ENCODE data around the gene GTF3C2. TPM values are rescaled to one million over a fixed set of nuclear protein-coding genes. Genes with fewer than 3 reads are reported as not detected.
A peak's percentile ranks its signal among the peaks of the same experiment; 100 is the strongest.

Gene GTF3C2
- total and polyA plus RNA-seq, 8 donors, result 21.2 to 34.3 (median 27.7) TPM

DNA sequence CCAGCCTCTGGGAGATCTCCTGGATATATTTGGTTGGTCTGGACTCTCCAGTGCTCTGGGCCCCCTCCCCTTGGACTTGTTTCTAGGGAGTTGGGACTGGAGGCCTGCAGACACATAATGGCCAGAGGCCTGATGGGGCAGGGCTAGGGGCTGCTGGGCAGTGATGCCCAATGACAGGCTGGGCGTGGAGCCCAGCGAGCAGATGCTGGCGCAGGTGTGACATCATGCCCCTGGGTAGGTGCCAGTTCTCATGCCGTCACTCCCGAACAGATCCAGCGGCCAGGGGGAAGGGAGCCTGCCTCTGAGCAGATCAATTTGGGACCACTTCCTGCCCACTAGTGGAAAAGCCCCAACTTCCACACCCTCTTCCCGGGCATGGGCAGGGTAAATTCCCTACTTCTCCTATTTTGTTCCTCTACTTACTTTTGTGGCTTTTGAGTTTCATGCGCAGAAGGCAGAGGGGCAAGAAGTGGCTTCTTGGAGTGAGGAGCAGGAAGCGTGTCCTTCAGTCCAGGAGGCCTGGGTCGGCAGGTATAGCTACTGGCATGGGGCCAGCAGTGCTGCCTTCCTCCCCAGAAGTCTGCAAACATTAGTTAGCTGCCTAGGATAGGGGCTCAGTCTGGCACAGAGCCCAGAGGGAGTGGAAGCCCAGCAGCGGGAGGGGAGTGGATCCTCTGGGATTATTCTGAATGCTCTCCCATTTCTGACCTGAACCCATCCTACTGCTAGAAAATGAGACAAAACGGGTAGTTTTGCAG, 39.7 kb downstream of the GTF3C2 start:
- peak; percentile 79 to 87 (median 83) for ATAC-seq
- no peak for FAIRE-seq
- no peaks in the 10 kb centered on the region for H3K36me3 ChIP-seq
- intact Hi-C loops (cut with DNase I), result no loop called here
- no peaks in the 10 kb centered on the region for H3K9me3 ChIP-seq
- TF ChIP-seq, protein P1, sequence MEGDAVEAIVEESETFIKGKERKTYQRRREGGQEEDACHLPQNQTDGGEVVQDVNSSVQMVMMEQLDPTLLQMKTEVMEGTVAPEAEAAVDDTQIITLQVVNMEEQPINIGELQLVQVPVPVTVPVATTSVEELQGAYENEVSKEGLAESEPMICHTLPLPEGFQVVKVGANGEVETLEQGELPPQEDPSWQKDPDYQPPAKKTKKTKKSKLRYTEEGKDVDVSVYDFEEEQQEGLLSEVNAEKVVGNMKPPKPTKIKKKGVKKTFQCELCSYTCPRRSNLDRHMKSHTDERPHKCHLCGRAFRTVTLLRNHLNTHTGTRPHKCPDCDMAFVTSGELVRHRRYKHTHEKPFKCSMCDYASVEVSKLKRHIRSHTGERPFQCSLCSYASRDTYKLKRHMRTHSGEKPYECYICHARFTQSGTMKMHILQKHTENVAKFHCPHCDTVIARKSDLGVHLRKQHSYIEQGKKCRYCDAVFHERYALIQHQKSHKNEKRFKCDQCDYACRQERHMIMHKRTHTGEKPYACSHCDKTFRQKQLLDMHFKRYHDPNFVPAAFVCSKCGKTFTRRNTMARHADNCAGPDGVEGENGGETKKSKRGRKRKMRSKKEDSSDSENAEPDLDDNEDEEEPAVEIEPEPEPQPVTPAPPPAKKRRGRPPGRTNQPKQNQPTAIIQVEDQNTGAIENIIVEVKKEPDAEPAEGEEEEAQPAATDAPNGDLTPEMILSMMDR (IDR thresholded peaks at IDR 0.05), result no peak
- H3K27ac ChIP-seq, result peak overlapping the region; percentile 6 to 81 (median 21)
- H3K27me3 ChIP-seq, result no peaks in the 10 kb centered on the region
- 39 to 40% methylated on average over 12 of the region's 12 CpGs for WGBS, 2 donors
- H3K4me1 ChIP-seq, result peaks cover 10 to 24% (median 17%) of the 10 kb centered on the region in 3 donors
- peak; percentile 80 to 97 (median 93) for DNase-seq
- no peak overlapping the region for H3K4me3 ChIP-seq

DNA sequence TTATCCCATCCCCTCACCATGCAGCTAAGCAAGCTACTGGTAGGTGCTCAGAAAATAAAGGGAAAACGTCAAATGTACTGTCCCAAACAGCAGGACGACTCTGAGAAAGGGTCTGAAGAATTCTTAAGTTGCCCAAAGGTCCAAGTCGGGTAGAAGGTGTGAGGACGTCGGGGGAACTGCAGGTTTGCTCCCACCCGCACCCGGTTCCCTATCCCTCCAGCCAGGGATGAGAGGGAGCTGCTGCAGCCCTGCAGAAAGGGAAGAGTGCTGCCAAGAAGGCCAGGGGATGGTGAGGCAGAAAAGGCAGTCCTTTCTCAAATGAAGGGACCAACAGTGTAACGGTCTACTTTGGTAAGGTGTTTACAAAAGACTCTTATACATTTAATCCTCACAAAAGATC, 41.4 kb downstream of the GTF3C2 start:
- FAIRE-seq (no peak), ATAC-seq (no peak), DNase-seq (no peak)
- H3K4me1 ChIP-seq, result peaks cover 6 to 8% (median 6%) of the 10 kb centered on the region in 3 donors
- no peak overlapping the region for H3K4me3 ChIP-seq
- WGBS, 2 donors, result 71 to 82% methylated on average over 8 of the region's 8 CpGs
- TF ChIP-seq, protein P1 (IDR thresholded peaks at IDR 0.05), result no peak
- no peaks in the 10 kb centered on the region for H3K9me3 ChIP-seq
- no peaks in the 10 kb centered on the region for H3K36me3 ChIP-seq
- intact Hi-C loops (cut with DNase I), result no loop called here
- no peaks in the 10 kb centered on the region for H3K27me3 ChIP-seq
- H3K27ac ChIP-seq, result no peak overlapping the region

DNA sequence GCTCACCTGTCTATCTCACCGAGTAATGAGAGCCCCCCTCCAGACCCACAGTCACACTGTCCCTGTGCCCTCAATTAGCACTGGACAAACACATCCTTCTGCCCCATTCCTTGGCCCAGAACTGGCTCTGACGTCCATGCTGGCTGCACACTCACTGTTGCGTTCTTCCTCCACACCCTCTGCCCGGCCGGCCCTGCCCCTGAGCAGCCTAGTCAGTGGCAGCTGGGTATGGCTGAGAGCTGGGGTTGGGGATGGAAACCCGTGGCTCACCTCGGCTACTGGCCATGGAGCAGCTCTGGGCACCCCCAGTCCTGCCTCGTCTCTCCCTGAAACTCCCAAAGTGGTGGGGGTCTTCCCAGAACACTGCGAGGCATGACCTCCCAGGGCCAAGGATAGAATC, 41.9 kb downstream of the GTF3C2 start:
- Histone ChIP-seq H3K27ac (no peak overlapping the region), H3K4me3 (no peak overlapping the region), H3K27me3 (no peaks in the 10 kb centered on the region), H3K36me3 (no peaks in the 10 kb centered on the region), H3K9me3 (no peaks in the 10 kb centered on the region), H3K4me1 (peaks cover 6 to 8% (median 6%) of the 10 kb centered on the region in 3 donors)
- FAIRE-seq (no peak), ATAC-seq (no peak), DNase-seq (no peak)
- TF ChIP-seq, protein P1 (IDR thresholded peaks at IDR 0.05), result no peak
- 87 to 89% methylated on average over 9 of the region's 9 CpGs for whole genome bisulfite sequencing, 2 donors
- intact Hi-C loops (cut with DNase I), result no loop called here

DNA sequence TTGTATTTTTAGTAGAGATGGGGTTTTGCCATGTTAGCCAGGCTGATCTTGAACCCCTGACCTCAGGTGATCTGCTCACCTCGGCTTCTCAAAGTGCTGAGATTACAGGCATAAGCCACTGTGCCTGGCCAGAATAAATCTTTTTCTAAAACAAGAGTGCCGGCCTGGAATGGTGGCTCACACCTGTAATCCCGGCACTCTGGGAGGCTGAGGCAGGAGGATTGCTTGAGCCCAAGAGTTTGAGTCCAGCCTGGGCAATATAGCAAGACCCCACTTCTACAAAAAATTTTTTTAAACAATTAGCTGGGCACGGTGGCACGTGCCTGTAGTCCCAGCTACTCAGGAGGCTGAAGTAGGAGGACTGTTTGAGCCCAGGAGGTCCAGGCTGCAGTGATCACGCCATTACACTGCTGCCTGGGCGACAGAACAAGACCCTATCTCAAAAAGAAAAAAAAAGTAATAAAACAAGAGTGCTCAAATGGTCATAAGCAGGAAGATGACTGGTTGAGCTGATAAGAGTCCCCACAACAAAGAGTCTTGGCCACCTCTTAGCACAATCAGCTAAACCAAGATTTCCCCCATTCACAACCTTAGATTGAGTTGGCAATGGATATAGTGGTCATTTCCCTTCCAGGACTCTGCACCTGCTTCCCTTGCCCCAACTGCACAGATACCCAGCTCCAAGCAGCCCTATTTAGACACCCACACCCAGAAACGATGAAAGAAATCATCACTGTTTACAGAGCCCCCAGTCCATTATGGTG, 42.5 kb downstream of the GTF3C2 start:
- Histone ChIP-seq H3K9me3 (no peaks in the 10 kb centered on the region), H3K27me3 (no peaks in the 10 kb centered on the region), H3K4me3 (no peak overlapping the region), H3K27ac (no peak overlapping the region), H3K36me3 (no peaks in the 10 kb centered on the region), H3K4me1 (peaks cover 6 to 8% (median 6%) of the 10 kb centered on the region in 3 donors)
- FAIRE-seq (no peak), DNase-seq (no peak), ATAC-seq (no peak)
- 90 to 94% methylated on average over 8 of the region's 8 CpGs for WGBS, 2 donors
- intact Hi-C loops (cut with DNase I), result no loop called here
- TF ChIP-seq, protein P1 (IDR thresholded peaks at IDR 0.05), result no peak

Data from pancreas (tissue), 10 donors.